Panc1 (cell line): ENCODE measurements around the gene LMO4. TPM values are rescaled to one million over a fixed set of nuclear protein-coding genes. Genes with fewer than 3 reads are reported as not detected.

Experiments used
- ATAC-seq: fragments of 200-7000 bp; cut with Tn5 transposase; 2 replicates; pipeline ENCODE4 v1.9.1; 2020; ENCODE audit warnings: mild to moderate bottlenecking, moderate library complexity
- BruUV-seq: library from RNA; stranded (reverse); fragments of 400-500 nt; replicated peaks from 2 replicates; lab custom pipeline; 2021; lab: Mats Ljungman, UMichigan
- CTCF ChIA-PET: fragments of 300-600 bp; sonication (Branson Sonifier 250); formaldehyde crosslinking; loops from one replicate; lab custom pipeline; 2022; ENCODE audit warnings: antibody characterized with exemption; lab: Charles Lee
- POLR2A ChIA-PET: fragments of 300-600 bp; sonication (Branson Sonifier 250); formaldehyde crosslinking; loops from one replicate; lab custom pipeline; 2022; ENCODE audit warnings: antibody characterized with exemption; lab: Charles Lee
- DNase-seq: peaks from one replicate; pipeline ENCODE4 v3.0.0-alpha.2; 2010; ENCODE audit warnings: low read depth, low spot score
- H3K27ac ChIP-seq: 2 replicates; pipeline ENCODE4 v1.5.1; 2011; ENCODE audit warnings: mild to moderate bottlenecking, low read length, inconsistent platforms
- H3K27me3 ChIP-seq: fragments of 200-500 bp; sonication (Bioruptor generic); 2 replicates; pipeline ENCODE4 v1.6.0; 2014; ENCODE audit warnings: low read length, inconsistent platforms; ENCODE audit not compliant: control insufficient read depth, insufficient read depth
- H3K36me3 ChIP-seq: fragments of 200-500 bp; sonication (Bioruptor generic); 2 replicates; pipeline ENCODE4 v1.5.1; 2014; ENCODE audit warnings: inconsistent platforms, mild to moderate bottlenecking, low read length, moderate library complexity; ENCODE audit not compliant: control insufficient read depth, insufficient read depth
- H3K4me1 ChIP-seq: 2 replicates; pipeline ENCODE4 v1.5.1; 2011; ENCODE audit warnings: inconsistent platforms, mild to moderate bottlenecking, low read length, moderate library complexity; ENCODE audit not compliant: control insufficient read depth, insufficient read depth
- H3K4me3 ChIP-seq, 2 experiments: 2 replicates each; pipeline ENCODE4 v1.5.1; 2011 to 2012; ENCODE audit warnings: low read depth in 2 of 2, low read length in 2 of 2, mild to moderate bottlenecking in 2 of 2, inconsistent platforms in 1 of 2, moderate library complexity in 1 of 2
- H3K9me3 ChIP-seq: fragments of 200-500 bp; sonication (Bioruptor generic); 2 replicates; pipeline ENCODE4 v1.5.1; 2014; ENCODE audit warnings: low read depth, mild to moderate bottlenecking, inconsistent platforms, low read length, moderate library complexity; ENCODE audit not compliant: control insufficient read depth, insufficient read depth
- POLR2AphosphoS5 ChIP-seq: IDR thresholded peaks from 2 replicates; pipeline ENCODE4 v1.6.1; 2012; ENCODE audit warnings: mild to moderate bottlenecking, low read depth, low read length, moderate library complexity
- SIN3A ChIP-seq: IDR thresholded peaks from 2 replicates; pipeline ENCODE4 v1.6.1; 2012; ENCODE audit warnings: low read depth, mild to moderate bottlenecking, low read length, moderate library complexity, borderline replicate concordance; ENCODE audit not compliant: insufficient read depth
- TCF7L2 ChIP-seq: IDR thresholded peaks from 2 replicates; pipeline ENCODE4 v1.6.1; 2011; ENCODE audit warnings: mild to moderate bottlenecking, low read depth, low read length, inconsistent platforms
- in situ Hi-C: cut with HindIII; loops from 2 replicates; pipeline ENCODE4 v1.10.0; 2016; ENCODE audit warnings: low sequenced_read_pairs, low pct_unique_long_range_greater_than_20kb
- intact Hi-C: fragments of 100-400 bp; cut with micrococcal nuclease; formaldehyde crosslinking; loops from one replicate; pipeline ENCODE4 v1.10.0; 2022; ENCODE audit not compliant: unreplicated experiment
- total RNA-seq: library from RNA; stranded (reverse); gene quantifications from one replicate; pipeline ENCODE4 v1.2.1, GENCODE V29; 2021; ENCODE audit not compliant: unreplicated experiment
- TF ChIP-seq, protein P1 (sequence below), 2 experiments: IDR thresholded peaks; 2 replicates each; pipeline ENCODE4 v1.6.1; 2011 to 2012; ENCODE audit warnings: low read depth in 2 of 2, control low read depth in 1 of 2, low read length in 1 of 2, mild to moderate bottlenecking in 1 of 2, moderate library complexity in 1 of 2; ENCODE audit not compliant: insufficient read depth in 1 of 2
- TF ChIP-seq, protein P2 (sequence below): fragments of 450-650 bp; IDR thresholded peaks from 2 replicates; pipeline ENCODE4 v1.5.1; 2017; ENCODE audit warnings: mild to moderate bottlenecking

LMO4 gene
- total RNA-seq, 1 experiment from 2014 or later: 38.3 TPM

DNA sequence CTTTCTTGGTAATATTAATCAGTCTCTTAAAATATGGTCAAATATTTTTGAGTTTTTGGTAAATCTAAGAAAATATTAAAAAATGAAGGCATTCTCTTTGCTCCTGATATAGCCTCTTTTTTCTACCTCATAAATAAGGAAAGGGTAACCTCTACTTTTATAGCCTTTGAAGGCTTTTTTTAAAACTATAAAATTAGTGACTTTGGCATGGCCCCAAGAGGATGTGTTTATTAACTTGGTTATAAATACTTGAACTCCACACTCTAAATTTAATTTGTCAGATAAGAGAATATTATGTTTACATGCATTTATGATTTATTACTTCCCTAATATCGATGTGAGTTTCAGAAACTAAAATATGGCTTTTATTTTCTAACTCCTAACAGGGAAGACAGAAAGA, 60.3 kb downstream of the LMO4 start:
- H3K4me3 ChIP-seq: no peak overlapping the region
- H3K27me3 ChIP-seq: no peaks in the 10 kb centered on the region
- POLR2A ChIA-PET: no interaction called here
- H3K27ac ChIP-seq: no peak overlapping the region
- peaks cover 5% of the 10 kb centered on the region; the same call in 1 of the 2 replicates for H3K9me3 ChIP-seq
- in situ Hi-C loops (no loop called here), intact Hi-C loops (no loop called here)
- no peak for DNase-seq
- TF ChIP-seq, protein P1, sequence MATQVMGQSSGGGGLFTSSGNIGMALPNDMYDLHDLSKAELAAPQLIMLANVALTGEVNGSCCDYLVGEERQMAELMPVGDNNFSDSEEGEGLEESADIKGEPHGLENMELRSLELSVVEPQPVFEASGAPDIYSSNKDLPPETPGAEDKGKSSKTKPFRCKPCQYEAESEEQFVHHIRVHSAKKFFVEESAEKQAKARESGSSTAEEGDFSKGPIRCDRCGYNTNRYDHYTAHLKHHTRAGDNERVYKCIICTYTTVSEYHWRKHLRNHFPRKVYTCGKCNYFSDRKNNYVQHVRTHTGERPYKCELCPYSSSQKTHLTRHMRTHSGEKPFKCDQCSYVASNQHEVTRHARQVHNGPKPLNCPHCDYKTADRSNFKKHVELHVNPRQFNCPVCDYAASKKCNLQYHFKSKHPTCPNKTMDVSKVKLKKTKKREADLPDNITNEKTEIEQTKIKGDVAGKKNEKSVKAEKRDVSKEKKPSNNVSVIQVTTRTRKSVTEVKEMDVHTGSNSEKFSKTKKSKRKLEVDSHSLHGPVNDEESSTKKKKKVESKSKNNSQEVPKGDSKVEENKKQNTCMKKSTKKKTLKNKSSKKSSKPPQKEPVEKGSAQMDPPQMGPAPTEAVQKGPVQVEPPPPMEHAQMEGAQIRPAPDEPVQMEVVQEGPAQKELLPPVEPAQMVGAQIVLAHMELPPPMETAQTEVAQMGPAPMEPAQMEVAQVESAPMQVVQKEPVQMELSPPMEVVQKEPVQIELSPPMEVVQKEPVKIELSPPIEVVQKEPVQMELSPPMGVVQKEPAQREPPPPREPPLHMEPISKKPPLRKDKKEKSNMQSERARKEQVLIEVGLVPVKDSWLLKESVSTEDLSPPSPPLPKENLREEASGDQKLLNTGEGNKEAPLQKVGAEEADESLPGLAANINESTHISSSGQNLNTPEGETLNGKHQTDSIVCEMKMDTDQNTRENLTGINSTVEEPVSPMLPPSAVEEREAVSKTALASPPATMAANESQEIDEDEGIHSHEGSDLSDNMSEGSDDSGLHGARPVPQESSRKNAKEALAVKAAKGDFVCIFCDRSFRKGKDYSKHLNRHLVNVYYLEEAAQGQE (IDR thresholded peaks at IDR 0.05; ENCODE audit: insufficient read depth in 1 of 2, low read depth in 2 of 2, low read length in 1 of 2): no peak
- no peak for TF ChIP-seq SIN3A
- no peak for TF ChIP-seq TCF7L2
- TF ChIP-seq, protein P2, sequence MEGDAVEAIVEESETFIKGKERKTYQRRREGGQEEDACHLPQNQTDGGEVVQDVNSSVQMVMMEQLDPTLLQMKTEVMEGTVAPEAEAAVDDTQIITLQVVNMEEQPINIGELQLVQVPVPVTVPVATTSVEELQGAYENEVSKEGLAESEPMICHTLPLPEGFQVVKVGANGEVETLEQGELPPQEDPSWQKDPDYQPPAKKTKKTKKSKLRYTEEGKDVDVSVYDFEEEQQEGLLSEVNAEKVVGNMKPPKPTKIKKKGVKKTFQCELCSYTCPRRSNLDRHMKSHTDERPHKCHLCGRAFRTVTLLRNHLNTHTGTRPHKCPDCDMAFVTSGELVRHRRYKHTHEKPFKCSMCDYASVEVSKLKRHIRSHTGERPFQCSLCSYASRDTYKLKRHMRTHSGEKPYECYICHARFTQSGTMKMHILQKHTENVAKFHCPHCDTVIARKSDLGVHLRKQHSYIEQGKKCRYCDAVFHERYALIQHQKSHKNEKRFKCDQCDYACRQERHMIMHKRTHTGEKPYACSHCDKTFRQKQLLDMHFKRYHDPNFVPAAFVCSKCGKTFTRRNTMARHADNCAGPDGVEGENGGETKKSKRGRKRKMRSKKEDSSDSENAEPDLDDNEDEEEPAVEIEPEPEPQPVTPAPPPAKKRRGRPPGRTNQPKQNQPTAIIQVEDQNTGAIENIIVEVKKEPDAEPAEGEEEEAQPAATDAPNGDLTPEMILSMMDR: no peak
- no peak for TF ChIP-seq POLR2AphosphoS5
- H3K36me3 ChIP-seq: no peaks in the 10 kb centered on the region
- H3K4me1 ChIP-seq: peaks cover 4% of the 10 kb centered on the region; the same call in 1 of the 2 replicates
- no TSS peak for BruUV-seq
- no peak for ATAC-seq
- CTCF ChIA-PET: no interaction called here

DNA sequence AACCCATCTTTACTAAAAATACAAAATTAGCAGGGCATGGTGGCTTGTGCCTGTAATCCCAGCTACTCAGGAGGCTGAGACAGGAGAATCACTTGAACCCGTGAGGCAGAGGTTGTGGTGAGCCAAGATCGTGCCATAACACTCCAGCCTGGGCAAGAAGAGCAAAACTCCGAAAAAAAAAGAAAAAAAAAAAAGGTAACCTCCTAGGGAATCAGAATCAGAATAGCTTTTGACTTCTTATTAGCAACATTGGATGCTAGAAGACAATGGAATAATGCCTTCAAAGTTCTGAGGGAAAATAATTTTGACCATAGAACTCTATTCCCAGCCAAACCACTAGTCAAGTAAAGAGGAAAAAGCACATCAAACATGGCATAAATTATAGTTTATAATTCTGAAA, 60.9 kb downstream of the LMO4 start:
- intact Hi-C loops: no loop called here
- no TSS peak for BruUV-seq
- no peak for ATAC-seq

More for the DNA sequence above, 60.9 kb downstream of the LMO4 start:
- H3K4me1 ChIP-seq: peaks cover 4% of the 10 kb centered on the region; the same call in 1 of the 2 replicates
- POLR2A ChIA-PET: no interaction called here
- no peaks in the 10 kb centered on the region for H3K36me3 ChIP-seq
- CTCF ChIA-PET: no interaction called here
- in situ Hi-C loops: no loop called here
- H3K27ac ChIP-seq: no peak overlapping the region
- H3K4me3 ChIP-seq: no peak overlapping the region
- TF ChIP-seq, protein P1 (IDR thresholded peaks at IDR 0.05; ENCODE audit: insufficient read depth in 1 of 2, low read depth in 2 of 2, low read length in 1 of 2): no peak
- TF ChIP-seq, protein P2: no peak
- TF ChIP-seq SIN3A (no peak), TCF7L2 (no peak)
- peaks cover 5% of the 10 kb centered on the region; the same call in 1 of the 2 replicates for H3K9me3 ChIP-seq
- no peak for DNase-seq
- H3K27me3 ChIP-seq: no peaks in the 10 kb centered on the region
